Metanephros (tissue), 1 donor: ENCODE measurements around the gene USP6NL. TPM values are rescaled to one million over a fixed set of nuclear protein-coding genes. Genes with fewer than 3 reads are reported as not detected.

ENCODE experiments used
- total RNA-seq: library from RNA; depleted of rRNA; stranded (reverse); fragments of >200 nt; gene quantifications from one replicate; pipeline ENCODE4 v1.2.3, GENCODE V29; 2014

The USP6NL gene
- 20.1 TPM for total RNA-seq

GRCh38 chr10:11611248-11612020 is at the start of gene USP6NL:
USP6NL (minus strand) TSS chr10:11611650; CDS start chr10:11597634, 14,016 bp downstream.

Other genes starting within 250 kb of the USP6NL start
- gene ECHDC3, start 130.7 kb upstream of the USP6NL start, total RNA-seq, result 30.1 TPM
- gene PROSER2, start 211.7 kb upstream of the USP6NL start, total RNA-seq, result 12.4 TPM